GM12878 (cell line): ENCODE measurements around the gene PIAS1.

ENCODE experiments used
- BCL3 ChIP-seq: IDR thresholded peaks from 2 replicates; pipeline ENCODE4 v1.6.1; 2011; ENCODE audit warnings: borderline replicate concordance, low read depth, mild to moderate bottlenecking, moderate library complexity, low read length; ENCODE audit not compliant: insufficient read depth, poor library complexity, severe bottlenecking
- CREM ChIP-seq: IDR thresholded peaks from 2 replicates; pipeline ENCODE4 v1.6.1; 2014; ENCODE audit warnings: antibody characterized with exemption, low read depth
- EP300 ChIP-seq, 2 experiments: fragments of 150-350 bp in 1 of 2; IDR thresholded peaks; 2 replicates each; pipeline ENCODE4 v1.6.1; 2011 to 2012; ENCODE audit warnings: low read depth in 2 of 2, low read length in 2 of 2, borderline replicate concordance in 1 of 2, improper control_type of control experiment in 1 of 2, inconsistent platforms in 1 of 2; ENCODE audit not compliant: control insufficient read depth in 1 of 2
- EZH2 ChIP-seq: IDR thresholded peaks from 2 replicates; pipeline ENCODE4 v1.6.1; 2012; ENCODE audit warnings: low read depth, mild to moderate bottlenecking, control low read depth, inconsistent platforms, low read length, borderline replicate concordance; ENCODE audit not compliant: control insufficient read depth
- FOS ChIP-seq: IDR thresholded peaks from 3 replicates; pipeline ENCODE4 v1.6.1; 2011; ENCODE audit warnings: borderline replicate concordance; ENCODE audit not compliant: insufficient read length; ENCODE audit errors: extremely low read depth
- HDAC2 ChIP-seq: fragments of 200-600 bp; sonication (generic); IDR thresholded peaks from 2 replicates; pipeline ENCODE4 v1.6.1; 2017
- HDAC6 ChIP-seq: fragments of 200-600 bp; sonication (generic); IDR thresholded peaks from one replicate; pipeline ENCODE4 v1.8.0; 2017; ENCODE audit warnings: antibody characterized with exemption; ENCODE audit not compliant: unreplicated experiment
- POLR2A ChIP-seq: IDR thresholded peaks from 2 replicates; pipeline ENCODE4 v1.6.1; 2011; ENCODE audit warnings: low read depth, mild to moderate bottlenecking, low read length
- RCOR1 ChIP-seq: conservative IDR thresholded peaks from 2 replicates; pipeline ENCODE4 v1.6.1; 2012; ENCODE audit warnings: low read depth, low read length, improper control_type of control experiment
- SRF ChIP-seq, 2 experiments: IDR thresholded peaks; 2 replicates each; pipeline ENCODE4 v1.6.1; 2011; ENCODE audit warnings: low read depth in 2 of 2, low read length in 2 of 2, mild to moderate bottlenecking in 1 of 2, moderate library complexity in 1 of 2
- ZZZ3 ChIP-seq: IDR thresholded peaks from 2 replicates; pipeline ENCODE4 v1.6.1; 2011; ENCODE audit warnings: low read depth; ENCODE audit not compliant: control insufficient read depth, insufficient read length
- TF ChIP-seq, protein P1 (sequence below), 3 experiments: IDR thresholded peaks in 2 of 3; conservative IDR thresholded peaks in 1 of 3; 2 replicates each; pipeline ENCODE4 v1.5.1; 2011; ENCODE audit warnings: low read depth in 3 of 3, low read length in 3 of 3, mild to moderate bottlenecking in 3 of 3, control low read depth in 2 of 3, moderate library complexity in 2 of 3, inconsistent platforms in 1 of 3, mixed read lengths in 1 of 3; ENCODE audit not compliant: control insufficient read depth in 2 of 3, insufficient read depth in 1 of 3; ENCODE audit errors: extremely low read depth in 1 of 3
- TF ChIP-seq, protein P2 (sequence below): IDR thresholded peaks from 2 replicates; pipeline ENCODE4 v1.6.1; 2011; ENCODE audit warnings: borderline replicate concordance, low read depth, mild to moderate bottlenecking, moderate library complexity, mixed read lengths, low read length; ENCODE audit not compliant: insufficient read depth; ENCODE audit errors: extremely low read length

GRCh38 chr15:68192117-68192516 is 138.0 kb downstream of the PIAS1 start:
- TF ChIP-seq, protein P1, sequence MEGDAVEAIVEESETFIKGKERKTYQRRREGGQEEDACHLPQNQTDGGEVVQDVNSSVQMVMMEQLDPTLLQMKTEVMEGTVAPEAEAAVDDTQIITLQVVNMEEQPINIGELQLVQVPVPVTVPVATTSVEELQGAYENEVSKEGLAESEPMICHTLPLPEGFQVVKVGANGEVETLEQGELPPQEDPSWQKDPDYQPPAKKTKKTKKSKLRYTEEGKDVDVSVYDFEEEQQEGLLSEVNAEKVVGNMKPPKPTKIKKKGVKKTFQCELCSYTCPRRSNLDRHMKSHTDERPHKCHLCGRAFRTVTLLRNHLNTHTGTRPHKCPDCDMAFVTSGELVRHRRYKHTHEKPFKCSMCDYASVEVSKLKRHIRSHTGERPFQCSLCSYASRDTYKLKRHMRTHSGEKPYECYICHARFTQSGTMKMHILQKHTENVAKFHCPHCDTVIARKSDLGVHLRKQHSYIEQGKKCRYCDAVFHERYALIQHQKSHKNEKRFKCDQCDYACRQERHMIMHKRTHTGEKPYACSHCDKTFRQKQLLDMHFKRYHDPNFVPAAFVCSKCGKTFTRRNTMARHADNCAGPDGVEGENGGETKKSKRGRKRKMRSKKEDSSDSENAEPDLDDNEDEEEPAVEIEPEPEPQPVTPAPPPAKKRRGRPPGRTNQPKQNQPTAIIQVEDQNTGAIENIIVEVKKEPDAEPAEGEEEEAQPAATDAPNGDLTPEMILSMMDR (IDR thresholded peaks at IDR 0.05 in 2 of 3, conservative IDR thresholded peaks at IDR 0.05 in 1 of 3; ENCODE audit: control insufficient read depth in 2 of 3, extremely low read depth in 1 of 3, insufficient read depth in 1 of 3, low read depth in 3 of 3, low read length in 3 of 3), result no peak
- TF ChIP-seq, protein P2, sequence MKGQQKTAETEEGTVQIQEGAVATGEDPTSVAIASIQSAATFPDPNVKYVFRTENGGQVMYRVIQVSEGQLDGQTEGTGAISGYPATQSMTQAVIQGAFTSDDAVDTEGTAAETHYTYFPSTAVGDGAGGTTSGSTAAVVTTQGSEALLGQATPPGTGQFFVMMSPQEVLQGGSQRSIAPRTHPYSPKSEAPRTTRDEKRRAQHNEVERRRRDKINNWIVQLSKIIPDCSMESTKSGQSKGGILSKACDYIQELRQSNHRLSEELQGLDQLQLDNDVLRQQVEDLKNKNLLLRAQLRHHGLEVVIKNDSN, result no peak
- TF ChIP-seq HDAC6 (no peak), ZZZ3 (no peak), FOS (no peak), SRF (IDR thresholded peaks at IDR 0.05; ENCODE audit: low read depth in 2 of 2, low read length in 2 of 2) (no peak), POLR2A (no peak; the same call in 1 of the 2 replicates), CREM (no peak), EZH2 (no peak), BCL3 (no peak), RCOR1 (no peak), EP300 (IDR thresholded peaks at IDR 0.05; ENCODE audit: borderline replicate concordance in 1 of 2, control insufficient read depth in 1 of 2, low read depth in 2 of 2, low read length in 2 of 2) (no peak), HDAC2 (no peak)
